ENCODE data around the gene IRAK2. TPM values are rescaled to one million over a fixed set of nuclear protein-coding genes. Genes with fewer than 3 reads are reported as not detected.
A peak's percentile ranks its signal among the peaks of the same experiment; 100 is the strongest.

The IRAK2 gene
- total RNA-seq, 2 experiments from 2014 or later: 1.4 TPM

GRCh38 chr3:10272977-10273376 is 108.3 kb downstream of the IRAK2 start:
- H3K79me2 ChIP-seq (ENCODE audit: insufficient read depth, low read depth, low read length): peaks cover 99% of the 10 kb centered on the region
- peaks cover 23% of the 10 kb centered on the region for H3K4me1 ChIP-seq (ENCODE audit: insufficient read depth, low read length, poor library complexity, severe bottlenecking)
- no peaks in the 10 kb centered on the region for H3K9me2 ChIP-seq (ENCODE audit: insufficient read depth, low read length)

DNA sequence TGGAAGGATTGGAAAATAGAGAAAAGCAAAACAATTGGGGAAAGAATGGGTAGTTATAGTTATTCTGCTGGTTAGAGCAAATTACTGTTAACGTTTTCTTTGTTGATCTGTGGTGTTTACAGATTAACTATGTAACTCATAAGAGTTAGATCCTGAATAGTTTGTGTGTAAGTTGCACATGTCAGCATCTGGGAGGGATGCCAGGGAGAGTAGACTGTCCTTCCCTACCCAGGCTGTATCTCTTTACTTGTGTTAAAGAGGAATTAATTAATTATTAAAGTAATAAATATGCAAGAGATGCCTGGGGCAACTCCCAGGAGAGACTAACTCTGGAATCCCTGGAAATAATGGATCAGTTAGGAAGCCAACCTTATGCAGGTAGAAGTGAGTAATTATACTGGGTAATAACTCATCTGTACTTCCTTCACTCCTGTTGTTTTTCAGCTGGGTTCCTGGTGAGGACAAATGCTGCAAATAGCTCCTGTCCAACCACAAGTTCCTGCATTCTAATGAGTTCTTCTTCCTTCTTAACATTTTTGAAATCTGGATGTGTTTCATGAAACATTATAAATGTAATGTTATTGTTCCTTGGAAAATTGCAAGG is 109.1 kb downstream of the IRAK2 start:
- Histone ChIP-seq H3K4me3 (ENCODE audit: low read depth, low read length, poor library complexity, severe bottlenecking) (no peak overlapping the region), H3K9me3 (ENCODE audit: low read length) (no peaks in the 10 kb centered on the region), H3K36me3 (ENCODE audit: insufficient read depth, low read length) (peaks cover 100% of the 10 kb centered on the region), H2AFZ (ENCODE audit: low read length) (no peak overlapping the region), H4K20me1 (ENCODE audit: insufficient read depth, low read length) (peaks cover 17% of the 10 kb centered on the region), H3K4me2 (ENCODE audit: low read length) (peak overlapping the region; percentile 33), H3K9me2 (ENCODE audit: insufficient read depth, low read length) (no peaks in the 10 kb centered on the region), H3K27ac (ENCODE audit: low read depth, low read length, poor library complexity, severe bottlenecking) (no peak overlapping the region), H3K4me1 (ENCODE audit: insufficient read depth, low read length, poor library complexity, severe bottlenecking) (peaks cover 23% of the 10 kb centered on the region), H3K79me2 (ENCODE audit: insufficient read depth, low read depth, low read length) (peaks cover 92% of the 10 kb centered on the region)
- ChIA-PET POLR2A (interaction anchor here (0.6 kb wide), 1 partner anchor 79 kb away, joined by 3 read pairs; no protein-coding TSS in a partner anchor), CTCF (ENCODE audit: unreplicated experiment) (no interaction called here)
- intact Hi-C loops (cut with micrococcal nuclease; ENCODE audit: unreplicated experiment): no loop called here
- no peak for DNase-seq (ENCODE audit: low spot score)
- BruUV-seq (replicated peaks): no TSS peak
- TF ChIP-seq, protein P1, sequence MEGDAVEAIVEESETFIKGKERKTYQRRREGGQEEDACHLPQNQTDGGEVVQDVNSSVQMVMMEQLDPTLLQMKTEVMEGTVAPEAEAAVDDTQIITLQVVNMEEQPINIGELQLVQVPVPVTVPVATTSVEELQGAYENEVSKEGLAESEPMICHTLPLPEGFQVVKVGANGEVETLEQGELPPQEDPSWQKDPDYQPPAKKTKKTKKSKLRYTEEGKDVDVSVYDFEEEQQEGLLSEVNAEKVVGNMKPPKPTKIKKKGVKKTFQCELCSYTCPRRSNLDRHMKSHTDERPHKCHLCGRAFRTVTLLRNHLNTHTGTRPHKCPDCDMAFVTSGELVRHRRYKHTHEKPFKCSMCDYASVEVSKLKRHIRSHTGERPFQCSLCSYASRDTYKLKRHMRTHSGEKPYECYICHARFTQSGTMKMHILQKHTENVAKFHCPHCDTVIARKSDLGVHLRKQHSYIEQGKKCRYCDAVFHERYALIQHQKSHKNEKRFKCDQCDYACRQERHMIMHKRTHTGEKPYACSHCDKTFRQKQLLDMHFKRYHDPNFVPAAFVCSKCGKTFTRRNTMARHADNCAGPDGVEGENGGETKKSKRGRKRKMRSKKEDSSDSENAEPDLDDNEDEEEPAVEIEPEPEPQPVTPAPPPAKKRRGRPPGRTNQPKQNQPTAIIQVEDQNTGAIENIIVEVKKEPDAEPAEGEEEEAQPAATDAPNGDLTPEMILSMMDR (conservative IDR thresholded peaks at IDR 0.05; ENCODE audit: low read length): no peak
- no peak for TF ChIP-seq EZH2phosphoT487 (IDR thresholded peaks at IDR 0.05; ENCODE audit: borderline replicate concordance, low read depth, low read length)

More at GRCh38 chr3:10272977-10273376, 108.3 kb downstream of the IRAK2 start:
- POLR2A ChIA-PET: interaction anchor here (0.6 kb wide), 1 partner anchor 8 kb away, joined by 3 read pairs; no protein-coding TSS in a partner anchor
- Histone ChIP-seq H3K9me3 (ENCODE audit: low read length) (no peaks in the 10 kb centered on the region), H3K4me3 (ENCODE audit: low read depth, low read length, poor library complexity, severe bottlenecking) (no peak overlapping the region), H3K4me2 (ENCODE audit: low read length) (peak overlapping the region; percentile 33; the same call in 1 of the 2 replicates), H2AFZ (ENCODE audit: low read length) (no peak overlapping the region), H3K36me3 (ENCODE audit: insufficient read depth, low read length) (peaks cover 100% of the 10 kb centered on the region), H3K27ac (ENCODE audit: low read depth, low read length, poor library complexity, severe bottlenecking) (no peak overlapping the region), H4K20me1 (ENCODE audit: insufficient read depth, low read length) (peaks cover 25% of the 10 kb centered on the region)
- TF ChIP-seq EZH2phosphoT487 (IDR thresholded peaks at IDR 0.05; ENCODE audit: borderline replicate concordance, low read depth, low read length): no peak
- TF ChIP-seq, protein P1 (conservative IDR thresholded peaks at IDR 0.05; ENCODE audit: low read length): no peak
- CTCF ChIA-PET (ENCODE audit: unreplicated experiment): no interaction called here
- intact Hi-C loops (cut with micrococcal nuclease; ENCODE audit: unreplicated experiment): no loop called here
- no TSS peak for BruUV-seq (replicated peaks)
- no peak for DNase-seq (ENCODE audit: low spot score)

GRCh38 chr3:10274601-10275000 is 109.9 kb downstream of the IRAK2 start:
- H3K4me2 ChIP-seq (ENCODE audit: low read length): peak overlapping the region; percentile 33
- peaks cover 16% of the 10 kb centered on the region for H4K20me1 ChIP-seq (ENCODE audit: insufficient read depth, low read length)
- POLR2A ChIA-PET: interaction anchor here (0.6 kb wide), 1 partner anchor 80 kb away, joined by 3 read pairs; no protein-coding TSS in a partner anchor
- H3K9me3 ChIP-seq (ENCODE audit: low read length): no peaks in the 10 kb centered on the region
- TF ChIP-seq, protein P1 (conservative IDR thresholded peaks at IDR 0.05; ENCODE audit: low read length): no peak
- TF ChIP-seq EZH2phosphoT487 (IDR thresholded peaks at IDR 0.05; ENCODE audit: borderline replicate concordance, low read depth, low read length): no peak
- H3K4me3 ChIP-seq (ENCODE audit: low read depth, low read length, poor library complexity, severe bottlenecking): no peak overlapping the region
- no TSS peak for BruUV-seq (replicated peaks)
- H3K79me2 ChIP-seq (ENCODE audit: insufficient read depth, low read depth, low read length): peaks cover 85% of the 10 kb centered on the region
- H3K9me2 ChIP-seq (ENCODE audit: insufficient read depth, low read length): no peaks in the 10 kb centered on the region
- H3K4me1 ChIP-seq (ENCODE audit: insufficient read depth, low read length, poor library complexity, severe bottlenecking): peaks cover 23% of the 10 kb centered on the region
- no peak overlapping the region for H3K27ac ChIP-seq (ENCODE audit: low read depth, low read length, poor library complexity, severe bottlenecking)
- CTCF ChIA-PET (ENCODE audit: unreplicated experiment): no interaction called here
- H2AFZ ChIP-seq (ENCODE audit: low read length): no peak overlapping the region
- peaks cover 100% of the 10 kb centered on the region for H3K36me3 ChIP-seq (ENCODE audit: insufficient read depth, low read length)
- peak; percentile 18 for DNase-seq (ENCODE audit: low spot score)
- intact Hi-C loops (cut with micrococcal nuclease; ENCODE audit: unreplicated experiment): no loop called here

Measured in OCI-LY7 (cell line).